ENCODE data around the gene PNPLA8. TPM values are rescaled to one million over a fixed set of nuclear protein-coding genes. Genes with fewer than 3 reads are reported as not detected.
"Not testable (repeated sequence)": the region's sequence is repeated elsewhere in the genome, so short reads cannot be mapped to it uniquely, and the experiment has no call there.

Gene PNPLA8
- polyA plus RNA-seq (ENCODE audit: insufficient read length in 3 of 3): 10 to 100 TPM; 34.7 to 43.4 (median 35.2) TPM
- long read RNA-seq, donor 1, transcript PNPLA8-201 (11 exons, 3,490 nt): major isoform, 7 of 243 reads
- long read RNA-seq, donor 1, partial matches to known transcripts: 202 of 243 reads
- long read RNA-seq, donor 1, other reads (novel, unspliced or antisense): 30 of 243 reads
- long read RNA-seq, donor 2, partial matches to known transcripts: 203 of 209 reads
- long read RNA-seq, donor 2, other reads (novel, unspliced or antisense): 0 of 209 reads
- long read RNA-seq, donor 3, partial matches to known transcripts: 7 of 11 reads
- long read RNA-seq, donor 3, other reads (novel, unspliced or antisense): 0 of 11 reads
- long read RNA-seq, donor 4, partial matches to known transcripts: 9 of 15 reads
- long read RNA-seq, donor 4, other reads (novel, unspliced or antisense): 0 of 15 reads
- long read RNA-seq, donor 5, partial matches to known transcripts: 0 of 3 reads
- long read RNA-seq, donor 5, other reads (novel, unspliced or antisense): 0 of 3 reads
- long read RNA-seq, donor 6, partial matches to known transcripts: 9 of 18 reads
- long read RNA-seq, donor 6, other reads (novel, unspliced or antisense): 0 of 18 reads
- long read RNA-seq, donor 7, transcript PNPLA8-201 (11 exons, 3,490 nt): major isoform, 7 of 19 reads
- long read RNA-seq, donor 7, partial matches to known transcripts: 6 of 19 reads
- long read RNA-seq, donor 7, other reads (novel, unspliced or antisense): 0 of 19 reads
- long read RNA-seq, donor 8, partial matches to known transcripts: 11 of 14 reads
- long read RNA-seq, donor 8, other reads (novel, unspliced or antisense): 0 of 14 reads
- long read RNA-seq, donor 9, transcript PNPLA8-201 (11 exons, 3,490 nt): major isoform, 6 of 35 reads
- long read RNA-seq, donor 9, partial matches to known transcripts: 27 of 35 reads
- long read RNA-seq, donor 9, other reads (novel, unspliced or antisense): 0 of 35 reads
- long read RNA-seq, donor 10, partial matches to known transcripts: 15 of 46 reads
- long read RNA-seq, donor 10, other reads (novel, unspliced or antisense): 28 of 46 reads
- long read RNA-seq, donor 11, transcript PNPLA8-201 (11 exons, 3,490 nt): major isoform, 5 of 16 reads
- long read RNA-seq, donor 11, partial matches to known transcripts: 10 of 16 reads
- long read RNA-seq, donor 11, other reads (novel, unspliced or antisense): 0 of 16 reads
- long read RNA-seq, donor 12, transcript PNPLA8-201 (11 exons, 3,490 nt): major isoform, 12 of 31 reads
- long read RNA-seq, donor 12, transcript PNPLA8-206 (10 exons, 3,462 nt): minor isoform, 7 of 31 reads
- long read RNA-seq, donor 12, partial matches to known transcripts: 11 of 31 reads
- long read RNA-seq, donor 12, other reads (novel, unspliced or antisense): 0 of 31 reads
- long read RNA-seq, donor 13, partial matches to known transcripts: 6 of 8 reads
- long read RNA-seq, donor 13, other reads (novel, unspliced or antisense): 0 of 8 reads
- long read RNA-seq, donor 14, partial matches to known transcripts: 20 of 69 reads
- long read RNA-seq, donor 14, other reads (novel, unspliced or antisense): 42 of 69 reads
- long read RNA-seq, donor 15, transcript PNPLA8-206 (10 exons, 3,462 nt): major isoform, 8 of 239 reads
- long read RNA-seq, donor 15, partial matches to known transcripts: 228 of 239 reads
- long read RNA-seq, donor 15, other reads (novel, unspliced or antisense): 0 of 239 reads
- long read RNA-seq, donor 16, transcript PNPLA8-206 (10 exons, 3,462 nt): major isoform, 5 of 22 reads
- long read RNA-seq, donor 16, partial matches to known transcripts: 14 of 22 reads
- long read RNA-seq, donor 16, other reads (novel, unspliced or antisense): 0 of 22 reads

GRCh38 chr7:108525985-108526767 is at the start of gene PNPLA8:
Gene PNPLA8, minus strand, starts transcription at chr7:108526135. Its CDS starts 10,644 bp downstream, at chr7:108515491.
- peak; percentile 100 for DNase-seq

GRCh38 chr7:108575156-108575555 is 49.2 kb upstream of the PNPLA8 start:
- no peak for DNase-seq

- DNase-seq: no peak
Observed at GRCh38 chr7:108572480-108572879, 46.5 kb upstream of the PNPLA8 start.

- peak; percentile 50 for DNase-seq
Observed at GRCh38 chr7:108570146-108570755, 44.3 kb upstream of the PNPLA8 start.

- DNase-seq: peak; percentile 99
Observed at GRCh38 chr7:108569381-108570145, 43.6 kb upstream of the PNPLA8 start, which contains the start of the genes DNAJB9 and THAP5. Gene DNAJB9, plus strand, starts transcription at chr7:108569874. Its CDS starts 1,853 bp downstream, at chr7:108571727. Gene THAP5, minus strand, starts transcription at chr7:108569706. Its CDS starts 137 bp downstream, at chr7:108569569.

- DNase-seq: no peak
Observed at GRCh38 chr7:108568801-108569380, 43.0 kb upstream of the PNPLA8 start.

GRCh38 chr7:108565987-108566386 is 40.1 kb upstream of the PNPLA8 start:
- DNase-seq: no peak

GRCh38 chr7:108561047-108561619 is 35.2 kb upstream of the PNPLA8 start:
- DNase-seq: no peak

GRCh38 chr7:108559253-108559652 is 33.3 kb upstream of the PNPLA8 start:
- no peak for DNase-seq

GRCh38 chr7:108557617-108558016 is 31.7 kb upstream of the PNPLA8 start:
- DNase-seq: no peak

GRCh38 chr7:108557191-108557590 is 31.3 kb upstream of the PNPLA8 start:
- DNase-seq: no peak

GRCh38 chr7:108556665-108557064 is 30.7 kb upstream of the PNPLA8 start:
- not testable (repeated sequence) for DNase-seq

GRCh38 chr7:108548141-108548896 is 22.4 kb upstream of the PNPLA8 start:
- not testable (repeated sequence) for DNase-seq

- DNase-seq: no peak
Observed at GRCh38 chr7:108541478-108541877, 15.5 kb upstream of the PNPLA8 start.

- not testable (repeated sequence) for DNase-seq
Observed at GRCh38 chr7:108538685-108539084, 12.8 kb upstream of the PNPLA8 start.

- DNase-seq: not testable (repeated sequence)
Observed at GRCh38 chr7:108538236-108538635, 12.3 kb upstream of the PNPLA8 start.

GRCh38 chr7:108537229-108537628 is 11.3 kb upstream of the PNPLA8 start:
- no peak for DNase-seq
